IPS-20b (cell line): ENCODE results near the gene ARHGAP22.

ENCODE experiments used
- H3K27ac ChIP-seq: one replicate; pipeline ENCODE4 v1.5.1; 2013; ENCODE audit warnings: low read length
- H3K27me3 ChIP-seq: 2 replicates; pipeline ENCODE4 v1.6.1; 2013; ENCODE audit warnings: mild to moderate bottlenecking, low read length, inconsistent platforms; ENCODE audit not compliant: insufficient read depth
- H3K36me3 ChIP-seq: 2 replicates; pipeline ENCODE4 v1.6.1; 2013; ENCODE audit warnings: low read depth, mild to moderate bottlenecking, inconsistent platforms, low read length, moderate library complexity; ENCODE audit not compliant: insufficient read depth
- H3K4me1 ChIP-seq: 2 replicates; pipeline ENCODE4 v1.6.1; 2013; ENCODE audit warnings: mild to moderate bottlenecking, control low read depth, inconsistent platforms, low read length, moderate library complexity; ENCODE audit not compliant: insufficient read depth
- H3K4me3 ChIP-seq: 2 replicates; pipeline ENCODE4 v1.5.1; 2013; ENCODE audit warnings: mild to moderate bottlenecking, low read length, inconsistent platforms
- H3K9ac ChIP-seq: 2 replicates; pipeline ENCODE4 v1.6.1; 2013; ENCODE audit warnings: low read depth, mild to moderate bottlenecking, inconsistent platforms, low read length, moderate library complexity
- H3K9me3 ChIP-seq: 2 replicates; pipeline ENCODE4 v1.6.1; 2013; ENCODE audit warnings: mild to moderate bottlenecking, low read depth, low read length, inconsistent platforms; ENCODE audit not compliant: insufficient read depth

The ARHGAP22 gene

GRCh38 chr10:48543182-48543844, 61.6 kb downstream of the ARHGAP22 start:
- no peak overlapping the region for H3K9ac ChIP-seq
- no peaks in the 10 kb centered on the region for H3K36me3 ChIP-seq
- H3K9me3 ChIP-seq: no peaks in the 10 kb centered on the region
- H3K27me3 ChIP-seq: no peaks in the 10 kb centered on the region
- H3K27ac ChIP-seq: no peak overlapping the region
- peaks cover under 1% of the 10 kb centered on the region; the same call in 1 of the 2 replicates for H3K4me1 ChIP-seq
- no peak overlapping the region for H3K4me3 ChIP-seq

GRCh38 chr10:48542471-48543181, 62.2 kb downstream of the ARHGAP22 start:
- Histone ChIP-seq H3K4me1 (peaks cover 5% of the 10 kb centered on the region; the same call in 1 of the 2 replicates), H3K27ac (no peak overlapping the region), H3K9me3 (no peaks in the 10 kb centered on the region), H3K27me3 (no peaks in the 10 kb centered on the region), H3K9ac (no peak overlapping the region), H3K4me3 (no peak overlapping the region), H3K36me3 (no peaks in the 10 kb centered on the region)

- H3K4me1 ChIP-seq: peaks cover 17% of the 10 kb centered on the region; the same call in 1 of the 2 replicates
- no peak overlapping the region for H3K9ac ChIP-seq
- no peak overlapping the region for H3K4me3 ChIP-seq
- H3K9me3 ChIP-seq: no peaks in the 10 kb centered on the region
- no peak overlapping the region for H3K27ac ChIP-seq
- no peaks in the 10 kb centered on the region for H3K36me3 ChIP-seq
- no peaks in the 10 kb centered on the region for H3K27me3 ChIP-seq
Observed at GRCh38 chr10:48541144-48541795, 63.6 kb downstream of the ARHGAP22 start.

GRCh38 chr10:48538611-48539010, 66.3 kb downstream of the ARHGAP22 start:
- H3K9me3 ChIP-seq: no peaks in the 10 kb centered on the region
- H3K36me3 ChIP-seq: no peaks in the 10 kb centered on the region
- no peak overlapping the region for H3K4me3 ChIP-seq
- H3K4me1 ChIP-seq: peaks cover 27% of the 10 kb centered on the region
- no peak overlapping the region for H3K9ac ChIP-seq
- no peak overlapping the region for H3K27ac ChIP-seq
- H3K27me3 ChIP-seq: no peaks in the 10 kb centered on the region

- peak overlapping the region; percentile 39; the same call in 1 of the 2 replicates for H3K4me3 ChIP-seq
- 0 out of 2 replicates have a peak, but pooled peaks cover 2% of the 10 kb centered on the region for H3K9me3 ChIP-seq
- peaks cover 31% of the 10 kb centered on the region for H3K4me1 ChIP-seq
- peak overlapping the region; percentile 32 for H3K27ac ChIP-seq
- H3K36me3 ChIP-seq: no peaks in the 10 kb centered on the region
- H3K9ac ChIP-seq: 0 out of 2 replicates have a peak overlapping the region, but pooled peaks have one; percentile 28
- H3K27me3 ChIP-seq: no peaks in the 10 kb centered on the region
Observed at GRCh38 chr10:48536916-48537890, 67.7 kb downstream of the ARHGAP22 start.

- Histone ChIP-seq H3K4me3 (no peak overlapping the region), H3K36me3 (no peaks in the 10 kb centered on the region), H3K9ac (no peak overlapping the region), H3K4me1 (peaks cover 31% of the 10 kb centered on the region), H3K27ac (no peak overlapping the region), H3K9me3 (0 out of 2 replicates have a peak, but pooled peaks cover 2% of the 10 kb centered on the region), H3K27me3 (no peaks in the 10 kb centered on the region)
Observed at GRCh38 chr10:48536156-48536500, 68.7 kb downstream of the ARHGAP22 start.

- Histone ChIP-seq H3K9ac (no peak overlapping the region), H3K4me1 (peaks cover 31% of the 10 kb centered on the region)
Observed at GRCh38 chr10:48535416-48536155, 69.3 kb downstream of the ARHGAP22 start.

GRCh38 chr10:48533951-48534720, 70.7 kb downstream of the ARHGAP22 start:
- Histone ChIP-seq H3K4me1 (peaks cover 31% of the 10 kb centered on the region), H3K27me3 (no peaks in the 10 kb centered on the region), H3K9me3 (0 out of 2 replicates have a peak, but pooled peaks cover 2% of the 10 kb centered on the region), H3K27ac (no peak overlapping the region), H3K36me3 (no peaks in the 10 kb centered on the region), H3K4me3 (no peak overlapping the region), H3K9ac (no peak overlapping the region)

More at GRCh38 chr10:48535416-48536155, 69.3 kb downstream of the ARHGAP22 start:
- H3K36me3 ChIP-seq: no peaks in the 10 kb centered on the region
- H3K27me3 ChIP-seq: no peaks in the 10 kb centered on the region
- H3K27ac ChIP-seq: no peak overlapping the region
- 0 out of 2 replicates have a peak, but pooled peaks cover 2% of the 10 kb centered on the region for H3K9me3 ChIP-seq
- H3K4me3 ChIP-seq: no peak overlapping the region

GRCh38 chr10:48533540-48533939, 71.3 kb downstream of the ARHGAP22 start:
- H3K4me3 ChIP-seq: no peak overlapping the region
- peaks cover 31% of the 10 kb centered on the region for H3K4me1 ChIP-seq
- H3K9me3 ChIP-seq: 0 out of 2 replicates have a peak, but pooled peaks cover 2% of the 10 kb centered on the region
- no peak overlapping the region for H3K9ac ChIP-seq
- no peak overlapping the region for H3K27ac ChIP-seq
- no peaks in the 10 kb centered on the region for H3K36me3 ChIP-seq
- H3K27me3 ChIP-seq: no peaks in the 10 kb centered on the region

- H3K9ac ChIP-seq: no peak overlapping the region
- H3K9me3 ChIP-seq: 0 out of 2 replicates have a peak, but pooled peaks cover 2% of the 10 kb centered on the region
- H3K27me3 ChIP-seq: no peaks in the 10 kb centered on the region
- H3K4me3 ChIP-seq: no peak overlapping the region
- no peak overlapping the region for H3K27ac ChIP-seq
- H3K36me3 ChIP-seq: no peaks in the 10 kb centered on the region
- H3K4me1 ChIP-seq: peaks cover 16% of the 10 kb centered on the region
Observed at GRCh38 chr10:48531486-48531885, 73.4 kb downstream of the ARHGAP22 start.
